GM18951 (cell line): Measurements from ENCODE around the gene TCFL5.

ENCODE experiments used
- POLR2A ChIP-seq: IDR thresholded peaks from 4 replicates; pipeline ENCODE4 v1.6.1; 2011; ENCODE audit warnings: mild to moderate bottlenecking; ENCODE audit not compliant: insufficient read length, insufficient read depth; ENCODE audit errors: extremely low read depth
- in situ Hi-C: fragments of 300-500 bp; cut with MboI; formaldehyde crosslinking; loops from one replicate; pipeline ENCODE4 v1.12.0; 2022; ENCODE audit warnings: low sequenced_read_pairs, mixed read lengths, inconsistent platforms; ENCODE audit not compliant: unreplicated experiment

TCFL5 gene

DNA sequence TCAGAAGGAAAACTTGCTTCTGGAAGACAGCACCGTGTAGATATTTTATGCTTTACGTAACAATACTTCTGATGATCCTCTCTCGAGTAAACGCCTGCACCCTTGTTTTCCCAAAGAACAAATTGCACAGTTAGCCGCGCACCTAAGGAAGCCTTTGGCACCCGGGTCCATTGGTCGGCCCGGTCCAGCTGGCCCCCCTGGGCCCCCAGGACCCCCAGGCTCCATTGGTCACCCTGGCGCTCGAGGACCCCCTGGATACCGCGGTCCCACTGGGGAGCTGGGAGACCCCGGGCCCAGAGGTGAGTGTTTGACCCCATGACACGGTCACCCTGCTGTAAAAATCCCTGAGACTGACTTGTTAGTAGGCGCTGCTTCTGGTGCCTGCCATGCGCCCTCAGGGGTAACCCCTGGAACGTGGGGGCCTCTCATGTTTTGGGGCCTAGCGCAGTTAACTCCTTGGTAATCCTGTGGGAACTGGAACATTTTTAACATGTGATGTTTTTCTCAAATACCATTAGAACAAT, 24.6 kb downstream of the TCFL5 start:
- no peak for TF ChIP-seq POLR2A
- in situ Hi-C loops, result no loop called here

DNA sequence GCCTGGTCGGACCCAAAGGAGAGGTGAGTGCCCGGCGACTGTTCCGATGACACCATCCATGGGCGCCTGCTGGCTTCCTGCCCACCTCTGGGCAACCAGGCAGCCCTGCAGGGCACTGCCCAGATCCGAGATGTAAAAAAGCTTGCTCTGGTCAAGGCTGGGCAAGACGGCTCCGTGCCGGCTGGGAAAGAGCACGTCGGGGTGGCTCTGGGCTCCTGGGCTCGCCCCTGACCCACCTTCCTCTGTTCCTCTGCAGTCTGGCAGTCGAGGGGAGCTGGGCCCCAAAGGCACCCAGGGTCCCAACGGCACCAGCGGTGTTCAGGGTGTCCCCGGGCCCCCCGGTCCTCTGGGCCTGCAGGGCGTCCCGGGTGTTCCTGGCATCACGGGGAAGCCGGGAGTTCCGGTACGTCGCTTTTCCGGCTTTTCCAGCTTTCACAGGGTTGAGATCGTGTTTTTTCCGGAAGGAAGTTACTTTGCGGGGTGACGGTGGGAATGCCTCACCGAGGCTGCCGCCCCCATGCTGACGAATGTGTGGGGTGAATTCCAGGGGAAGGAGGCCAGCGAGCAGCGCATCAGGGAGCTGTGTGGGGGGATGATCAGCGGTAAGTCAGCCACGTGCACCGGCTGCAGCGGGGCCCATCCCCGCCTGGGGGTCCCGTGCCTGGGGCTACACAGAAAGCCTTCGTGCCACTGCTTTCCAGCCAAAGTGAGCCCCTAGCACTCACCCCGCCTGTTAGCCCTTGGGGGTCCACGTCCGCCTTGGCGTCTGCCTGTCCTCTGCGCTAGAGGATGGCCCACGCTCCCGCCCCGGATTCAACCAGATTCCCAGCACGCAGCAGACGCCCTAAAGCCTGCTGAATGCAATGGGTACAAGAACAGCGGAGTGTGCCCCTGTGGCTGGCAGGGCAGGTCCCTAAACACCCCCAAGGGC, 25.4 kb downstream of the TCFL5 start:
- TF ChIP-seq POLR2A, result no peak
- in situ Hi-C loops, result no loop called here

DNA sequence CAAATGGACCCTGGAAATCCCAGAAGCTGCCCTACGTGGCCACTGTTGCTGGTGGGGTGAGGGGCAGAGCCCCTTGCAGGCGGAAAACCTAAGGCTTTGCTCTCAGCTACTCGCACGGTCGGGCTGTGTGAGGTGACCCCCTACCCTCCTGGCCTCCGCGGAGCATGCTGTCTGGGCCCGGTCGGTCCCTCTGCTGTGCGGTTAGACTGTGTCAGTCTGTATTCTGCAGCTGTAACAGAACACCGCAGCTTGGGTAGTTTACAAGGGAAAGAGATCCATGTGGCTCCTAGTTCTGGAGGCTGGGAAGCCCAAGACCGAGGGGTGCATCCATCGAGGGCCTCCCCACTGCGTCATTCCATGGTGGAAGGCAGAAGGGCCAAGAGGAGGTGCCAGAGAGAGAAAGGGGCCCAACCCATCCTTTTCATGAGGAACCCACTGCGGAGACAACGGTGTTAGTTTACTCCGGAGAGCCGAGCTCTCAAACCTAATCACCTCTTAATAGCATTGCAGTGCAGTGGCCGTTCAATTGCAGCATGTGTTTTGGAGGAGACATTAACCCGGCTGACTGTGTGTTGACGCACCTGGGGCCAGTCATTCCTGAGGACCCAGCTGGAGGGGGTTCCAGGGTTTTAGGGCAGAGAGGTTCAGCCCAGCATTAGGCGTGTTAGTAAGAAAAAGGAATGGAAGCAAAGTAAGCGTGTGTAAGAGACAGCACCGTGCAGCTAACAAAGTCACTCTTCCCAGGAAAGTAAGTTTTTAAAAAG, 26.5 kb downstream of the TCFL5 start:
- in situ Hi-C loops, result no loop called here
- no peak for TF ChIP-seq POLR2A

DNA sequence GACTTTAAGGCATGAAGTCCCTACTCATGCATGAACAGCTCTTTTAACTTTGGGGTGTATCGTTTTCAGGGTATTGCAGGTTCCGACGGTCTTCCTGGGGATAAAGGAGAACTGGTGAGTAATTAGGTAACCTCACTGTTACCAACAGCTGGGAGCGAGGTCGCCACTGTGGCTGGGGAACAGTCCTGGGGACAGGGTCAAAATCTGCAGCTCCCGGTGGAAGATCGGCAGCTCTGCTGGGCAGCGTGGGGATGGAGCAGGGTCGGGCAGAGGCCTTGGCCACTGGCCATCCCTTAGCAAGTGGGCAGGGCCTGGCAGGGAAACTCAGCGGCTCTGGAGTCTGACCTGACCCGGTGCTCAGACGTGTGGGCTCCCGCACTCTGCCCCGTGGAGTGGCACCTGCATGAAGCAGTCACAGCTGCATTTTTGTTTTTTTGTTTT, 28.7 kb downstream of the TCFL5 start:
- in situ Hi-C loops, result no loop called here
- TF ChIP-seq POLR2A, result no peak

DNA sequence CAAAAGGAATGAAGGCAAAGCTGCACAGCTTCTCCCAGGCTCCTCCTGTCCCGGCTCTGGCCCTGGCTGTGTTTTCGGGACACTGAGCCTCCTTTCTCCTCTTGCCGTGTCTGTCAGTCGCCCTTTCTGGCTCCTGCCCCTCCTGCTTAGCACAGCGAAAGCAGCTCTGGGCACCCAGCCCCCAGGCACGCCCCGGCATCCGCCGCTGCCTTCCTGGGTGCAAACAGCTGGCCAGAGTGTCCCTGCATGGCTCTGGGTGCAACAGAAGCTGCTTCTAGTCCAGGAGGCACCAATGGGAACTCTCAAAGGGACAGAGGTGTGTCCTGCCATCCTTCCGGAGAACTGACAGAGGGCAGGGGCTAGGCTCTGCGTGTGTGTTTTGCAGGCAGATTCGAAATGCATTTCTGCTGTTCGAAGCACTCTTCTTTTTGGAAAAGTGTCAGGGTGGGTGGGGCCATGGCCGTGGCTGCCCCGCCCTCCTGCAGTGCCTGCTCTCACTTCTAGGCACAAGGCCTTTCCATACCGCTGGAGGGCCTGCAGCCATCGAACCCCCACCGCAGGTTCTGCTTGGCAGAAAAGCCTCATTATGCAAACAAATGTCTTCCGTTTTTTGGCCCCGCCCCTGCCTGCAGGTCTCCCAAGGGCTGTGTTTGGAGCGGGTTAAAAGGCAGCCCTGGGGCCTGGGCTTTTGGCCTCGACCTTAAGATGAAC, 29.3 kb downstream of the TCFL5 start:
- peak; percentile 20 for TF ChIP-seq POLR2A
- in situ Hi-C loops, result no loop called here

DNA sequence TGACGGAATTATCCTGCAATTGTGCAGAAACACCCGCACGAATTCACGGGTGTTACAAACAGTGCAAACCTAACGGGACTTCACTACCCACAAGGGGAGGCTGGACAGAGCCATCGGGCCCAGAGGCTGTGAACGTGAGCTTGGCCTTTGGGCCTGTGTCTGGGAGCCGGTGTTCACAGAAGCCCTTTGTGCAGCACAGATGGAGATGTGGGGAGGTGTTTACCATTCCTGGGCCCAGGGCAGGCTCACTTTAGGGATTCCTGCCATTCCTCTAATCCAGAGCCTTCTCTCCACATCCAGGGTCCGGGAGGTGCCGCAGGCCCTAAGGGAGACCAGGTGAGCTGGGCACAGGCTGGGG, 29.8 kb downstream of the TCFL5 start:
- in situ Hi-C loops, result no loop called here
- no peak for TF ChIP-seq POLR2A

DNA sequence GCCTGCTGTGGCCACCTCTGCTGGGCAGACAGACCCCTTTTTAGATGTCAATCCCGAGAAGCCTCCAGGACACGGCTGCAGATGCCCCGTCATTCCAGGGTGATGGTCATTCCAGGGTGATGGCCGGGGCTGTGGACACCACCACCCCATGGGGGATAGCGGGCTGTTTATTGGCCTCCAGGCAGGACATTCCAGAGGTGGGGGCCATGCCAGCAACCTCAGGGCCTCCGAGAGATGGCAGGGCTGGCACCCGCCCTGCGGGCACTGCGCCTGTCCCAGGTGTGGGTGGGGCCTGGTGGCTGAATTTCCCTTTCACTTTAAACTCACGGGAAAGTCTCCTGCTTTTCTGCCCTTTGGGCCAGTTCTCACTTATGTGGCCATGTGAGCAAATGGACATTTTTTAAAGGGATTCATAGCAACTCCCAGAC, 30.2 kb downstream of the TCFL5 start:
- in situ Hi-C loops, result no loop called here
- TF ChIP-seq POLR2A, result no peak

DNA sequence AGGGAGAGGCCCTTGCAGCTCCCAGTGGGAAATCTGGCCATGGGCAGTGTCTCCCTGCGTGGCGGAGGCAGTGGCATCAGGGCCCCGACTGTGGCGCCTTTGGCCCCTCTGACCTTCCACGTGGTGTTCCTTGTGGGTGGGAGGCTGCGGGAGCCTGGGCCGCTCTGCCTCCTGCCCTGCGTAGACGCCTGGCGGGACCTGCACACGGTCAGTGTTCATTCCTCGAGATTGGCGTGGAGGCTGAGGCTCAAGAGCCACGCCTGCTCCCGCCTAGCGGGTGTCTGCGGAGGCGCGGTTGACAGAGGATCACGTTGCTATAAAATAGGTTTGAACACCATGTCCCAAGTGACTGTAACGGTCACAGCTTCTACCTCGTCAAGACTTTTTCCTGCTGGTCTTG, 30.8 kb downstream of the TCFL5 start:
- in situ Hi-C loops, result no loop called here
- no peak for TF ChIP-seq POLR2A

DNA sequence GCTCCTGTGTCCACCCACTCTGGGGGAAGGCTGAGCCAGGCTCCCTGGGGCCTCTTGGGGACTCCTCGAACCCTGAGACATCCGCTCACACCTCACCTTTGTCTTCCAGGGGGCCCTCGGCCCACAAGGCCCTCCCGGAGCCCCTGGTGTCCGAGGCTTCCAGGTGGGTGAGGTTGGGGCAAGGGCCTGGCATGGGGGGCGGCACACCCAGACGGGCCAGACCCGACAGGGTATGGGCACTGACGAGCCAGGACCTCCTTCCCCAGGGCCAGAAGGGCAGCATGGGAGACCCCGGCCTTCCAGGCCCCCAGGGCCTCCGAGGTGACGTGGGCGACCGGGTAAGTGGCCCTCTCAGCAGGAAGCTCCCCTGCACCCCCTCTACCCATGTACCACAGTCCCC, 31.4 kb downstream of the TCFL5 start:
- TF ChIP-seq POLR2A, result no peak
- in situ Hi-C loops, result no loop called here

DNA sequence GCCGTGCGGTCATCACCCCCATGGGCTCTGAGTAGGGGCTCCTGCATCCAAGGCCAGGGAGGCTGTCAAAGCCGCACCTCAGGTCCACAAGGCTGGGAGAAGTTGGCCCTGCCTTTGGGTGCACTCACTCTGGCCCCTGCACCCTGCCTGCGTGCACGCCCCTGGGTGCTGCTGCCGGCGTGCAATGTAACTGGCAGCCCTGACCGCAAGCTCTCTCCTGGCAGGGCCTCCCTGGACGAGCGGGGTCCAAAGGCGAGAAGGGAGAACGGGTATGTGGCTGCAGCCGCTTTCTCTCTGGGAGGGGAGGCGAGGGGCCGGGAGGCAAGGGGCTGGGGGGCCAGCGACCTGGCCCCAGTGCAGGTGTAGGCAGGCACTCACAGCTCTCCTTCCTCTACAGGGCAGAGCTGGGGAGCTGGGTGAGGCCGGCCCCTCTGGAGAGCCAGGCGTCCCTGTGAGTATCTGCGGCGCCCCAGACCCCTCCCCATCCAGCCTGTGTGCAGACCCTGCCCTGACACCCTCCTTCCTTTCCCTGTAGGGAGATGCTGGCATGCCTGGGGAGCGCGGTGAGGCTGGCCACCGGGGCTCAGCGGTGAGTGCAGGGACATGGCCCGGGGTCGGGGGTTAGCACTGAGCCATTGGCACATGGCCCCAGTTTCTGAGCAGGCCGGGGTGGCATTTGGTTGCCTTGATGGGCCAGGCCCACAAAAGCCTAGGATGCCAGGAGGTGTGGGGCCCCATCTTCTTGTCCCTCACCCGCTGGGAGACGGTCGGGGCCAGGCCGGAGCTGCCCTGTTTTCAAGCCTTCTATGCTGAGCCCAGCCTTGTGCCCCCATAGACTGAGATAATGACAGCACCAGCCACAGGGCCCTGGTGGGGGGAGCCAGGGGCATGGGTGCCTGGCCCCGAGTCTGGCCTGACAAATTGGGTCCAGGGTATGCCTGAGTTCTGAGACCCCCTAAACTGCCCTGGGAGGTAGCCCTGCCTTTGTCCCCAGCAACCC, 32.1 kb downstream of the TCFL5 start:
- in situ Hi-C loops, result no loop called here
- TF ChIP-seq POLR2A, result no peak

DNA sequence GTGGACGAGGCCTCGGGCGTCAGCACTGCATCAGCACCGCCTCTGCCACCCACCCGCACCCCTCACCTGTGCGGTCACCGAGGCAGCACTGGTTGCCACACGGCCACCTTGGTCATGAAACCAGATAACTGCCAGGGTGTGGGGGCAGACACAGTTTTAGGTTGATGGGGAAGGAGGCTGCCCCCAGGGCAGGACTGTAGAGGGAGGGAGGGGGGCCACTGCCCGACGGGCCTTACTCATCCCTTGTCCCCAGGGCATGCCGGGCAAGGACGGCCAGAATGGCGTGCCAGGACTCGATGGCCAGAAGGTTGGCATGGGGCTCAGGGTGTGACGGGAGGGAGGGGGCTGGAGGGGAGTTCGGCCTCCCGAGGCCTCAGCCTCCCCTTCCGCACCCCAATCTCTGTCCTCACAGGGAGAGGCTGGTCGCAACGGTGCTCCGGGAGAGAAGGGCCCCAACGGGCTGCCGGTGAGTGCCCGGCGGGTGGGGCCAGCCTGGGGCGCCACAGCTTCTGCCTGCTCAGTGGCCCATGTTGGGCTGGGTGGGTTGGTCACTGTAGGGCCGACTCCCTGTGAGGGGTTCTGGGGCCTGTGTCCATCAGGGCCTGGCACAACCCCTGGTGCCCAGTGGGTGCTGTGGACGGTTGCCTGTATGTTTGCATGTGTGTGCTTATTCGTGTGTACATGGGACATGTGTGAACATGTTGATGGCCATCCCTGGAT, 33.0 kb downstream of the TCFL5 start:
- no peak for TF ChIP-seq POLR2A
- in situ Hi-C loops, result no loop called here
